Naive thymus-derived CD8-positive, alpha-beta T cell (primary cell): ENCODE data around the gene TAF4. TPM values are rescaled to one million over a fixed set of nuclear protein-coding genes. Genes with fewer than 3 reads are reported as not detected.

Source experiments
- ATAC-seq, 2 donors: fragments of 150-1000 bp; cut with Tn5 transposase in 1 of 2; sonication (Bioruptor Pico), chemical (Tn5 transposase) in 1 of 2; 1 replicate in 1 of 2; 2 replicates in 1 of 2; pipeline ENCODE4 v1.10.0; 2021; ENCODE audit warnings: mild to moderate bottlenecking in 2 of 2, moderate library complexity in 2 of 2
- POLR2A ChIA-PET: fragments of 350-600 bp; sonication (Branson Sonifier 250); formaldehyde crosslinking; loops from one replicate; lab custom pipeline; 2021; ENCODE audit warnings: antibody characterized with exemption; lab: Charles Lee
- DNase-seq, 10 donors: peaks; one replicate each; pipeline versions ENCODE4 v3.0.0 to v3.0.0-alpha.2; 2020 to 2022
- H3K27ac Mint-ChIP-seq, 10 donors: one replicate each; pipeline ENCODE4 v1.8.0; 2020 to 2022; ENCODE audit warnings: mild to moderate bottlenecking in 10 of 10, mixed read lengths in 10 of 10, moderate library complexity in 4 of 10, inconsistent platforms in 1 of 10
- H3K27me3 Mint-ChIP-seq, 5 donors: one replicate each; pipeline ENCODE4 v1.8.0; 2021 to 2022; ENCODE audit warnings: mixed read lengths in 5 of 5
- H3K36me3 Mint-ChIP-seq, 3 donors: one replicate each; pipeline ENCODE4 v1.8.0; 2020 to 2022; ENCODE audit warnings: mixed read lengths in 3 of 3, mild to moderate bottlenecking in 2 of 3, inconsistent platforms in 1 of 3
- H3K4me1 Mint-ChIP-seq, 4 donors: one replicate each; pipeline ENCODE4 v1.8.0; 2021 to 2022; ENCODE audit warnings: mixed read lengths in 4 of 4
- H3K4me3 Mint-ChIP-seq, 10 donors: one replicate each; pipeline ENCODE4 v1.8.0; 2020 to 2022; ENCODE audit warnings: mild to moderate bottlenecking in 10 of 10, mixed read lengths in 10 of 10, moderate library complexity in 6 of 10, inconsistent platforms in 1 of 10
- H3K9me3 Mint-ChIP-seq, 9 donors: one replicate each; pipeline ENCODE4 v1.8.0; 2020 to 2022; ENCODE audit warnings: mixed read lengths in 9 of 9, mild to moderate bottlenecking in 3 of 9, inconsistent platforms in 1 of 9, moderate library complexity in 1 of 9
- polyA plus RNA-seq, 3 donors: library from polyadenylated mRNA; unstranded; fragments of 300-500 nt; fragmentation: Illumina TruSeq; gene quantifications; one replicate each; pipeline ENCODE4 v1.2.3, GENCODE V29; 2021
- total RNA-seq, 8 experiments: library from RNA in 2 of 8; stranded (reverse) in 2 of 8; gene quantifications; one replicate each; pipeline ENCODE4 v1.2.3 and lab custom pipeline; 2021 to 2026

TAF4 gene
- total and polyA plus RNA-seq, 5 experiments from 2014 or later: 0.31 to 41.5 (median 1.6) TPM

DNA sequence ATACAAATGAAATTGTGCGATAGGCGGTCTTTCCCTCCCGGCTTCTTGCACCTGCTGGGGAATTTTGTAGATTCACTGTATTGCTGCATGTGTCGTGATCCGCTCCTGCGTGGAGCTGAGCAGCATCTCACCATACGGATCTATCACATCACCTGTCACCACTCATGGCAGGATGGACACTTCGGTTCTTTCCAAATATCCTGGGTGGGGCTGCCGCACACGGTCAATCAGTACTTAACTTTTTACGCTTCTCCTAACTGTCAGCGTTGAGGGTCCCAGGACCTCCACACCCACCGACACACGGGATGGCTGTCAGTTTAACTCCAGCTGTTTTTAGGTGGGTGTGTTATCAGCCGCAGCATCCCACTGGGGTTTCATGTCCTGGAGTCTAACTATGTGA lies 19.2 kb downstream of the TAF4 start:
- H3K27ac Mint-ChIP-seq: peak overlapping the region in 1 of 10 donors; percentile 17
- ATAC-seq: no peak
- H3K36me3 Mint-ChIP-seq: peaks cover 0 to 5% (median 0%) of the 10 kb centered on the region in 3 donors
- H3K27me3 Mint-ChIP-seq: no peaks in the 10 kb centered on the region
- no peak overlapping the region for H3K4me3 Mint-ChIP-seq
- H3K9me3 Mint-ChIP-seq: no peaks in the 10 kb centered on the region
- H3K4me1 Mint-ChIP-seq: peaks cover 41 to 74% (median 60%) of the 10 kb centered on the region in 4 donors
- DNase-seq: peak in 1 of 10 donors; percentile 13
- POLR2A ChIA-PET: no interaction called here

DNA sequence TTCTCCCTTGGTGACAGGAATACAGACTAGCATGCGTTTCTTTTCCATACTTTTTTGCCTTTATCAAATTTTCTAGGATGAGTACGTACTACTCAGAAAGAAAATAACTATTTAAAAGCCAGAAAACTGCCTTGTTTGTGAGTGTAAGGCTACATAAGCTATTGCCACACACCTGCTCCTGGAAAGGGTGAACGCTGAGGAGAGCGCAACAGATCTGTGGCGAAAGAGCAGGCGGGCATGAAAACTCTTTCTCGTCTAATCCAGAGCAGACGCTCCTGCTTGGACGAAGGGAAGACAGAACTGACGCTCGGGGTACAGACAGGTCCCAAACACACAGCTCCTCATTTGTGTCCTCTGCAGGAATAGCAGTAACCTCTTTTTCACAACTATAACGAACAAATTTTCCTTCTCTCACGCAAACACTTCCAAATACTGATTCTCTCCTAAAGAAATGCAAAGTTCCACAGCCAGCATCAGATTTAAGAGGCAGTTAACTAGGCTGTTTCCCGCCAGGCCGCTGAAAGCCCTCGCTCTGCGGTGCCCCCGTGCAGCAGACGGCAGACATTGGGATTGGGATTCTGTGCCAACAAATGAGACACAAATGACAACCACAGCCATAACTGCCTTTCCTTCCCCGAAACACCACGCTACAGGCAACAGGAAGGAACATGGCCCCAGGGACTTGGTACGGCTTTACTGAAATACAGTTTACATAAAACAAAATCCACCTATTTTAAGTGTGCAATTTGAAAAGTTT lies 20.0 kb downstream of the TAF4 start:
- DNase-seq (peak in 1 of 10 donors; percentile 11), ATAC-seq (no peak)
- Mint-ChIP-seq H3K9me3 (no peaks in the 10 kb centered on the region), H3K27ac (peak overlapping the region in 2 of 10 donors; percentile 6 to 55), H3K36me3 (peaks cover 0 to 5% (median 0%) of the 10 kb centered on the region in 3 donors), H3K4me3 (no peak overlapping the region), H3K27me3 (no peaks in the 10 kb centered on the region), H3K4me1 (peaks cover 39 to 70% (median 57%) of the 10 kb centered on the region in 4 donors)
- POLR2A ChIA-PET: no interaction called here

DNA sequence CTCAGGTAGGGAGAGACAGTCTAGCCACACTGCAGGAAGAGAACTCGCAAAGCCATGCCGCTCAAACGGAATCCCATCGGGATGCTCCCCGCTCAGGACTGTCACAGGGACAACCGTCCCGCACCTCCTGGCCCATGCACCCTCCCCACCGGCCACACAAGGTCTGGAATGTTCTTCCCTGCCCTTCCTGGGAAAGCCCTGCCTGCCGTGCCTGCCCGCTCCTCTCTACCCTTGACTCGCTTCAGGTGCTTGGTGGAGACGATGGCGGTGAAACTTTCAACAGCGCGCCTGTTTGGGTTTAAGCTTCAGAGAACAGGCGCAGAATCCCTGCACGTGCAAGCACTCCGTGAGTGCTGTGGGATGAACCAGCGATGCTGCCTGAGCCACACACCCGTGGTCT lies 20.6 kb downstream of the TAF4 start:
- H3K27ac Mint-ChIP-seq: peak overlapping the region in 4 of 10 donors; percentile 1 to 84 (median 47)
- H3K9me3 Mint-ChIP-seq: no peaks in the 10 kb centered on the region
- POLR2A ChIA-PET: no interaction called here
- H3K27me3 Mint-ChIP-seq: no peaks in the 10 kb centered on the region
- peaks cover 36 to 70% (median 57%) of the 10 kb centered on the region in 4 donors for H3K4me1 Mint-ChIP-seq
- peaks cover 0 to 5% (median 0%) of the 10 kb centered on the region in 3 donors for H3K36me3 Mint-ChIP-seq
- DNase-seq (peak in 1 of 10 donors; percentile 10), ATAC-seq (no peak)
- no peak overlapping the region for H3K4me3 Mint-ChIP-seq

DNA sequence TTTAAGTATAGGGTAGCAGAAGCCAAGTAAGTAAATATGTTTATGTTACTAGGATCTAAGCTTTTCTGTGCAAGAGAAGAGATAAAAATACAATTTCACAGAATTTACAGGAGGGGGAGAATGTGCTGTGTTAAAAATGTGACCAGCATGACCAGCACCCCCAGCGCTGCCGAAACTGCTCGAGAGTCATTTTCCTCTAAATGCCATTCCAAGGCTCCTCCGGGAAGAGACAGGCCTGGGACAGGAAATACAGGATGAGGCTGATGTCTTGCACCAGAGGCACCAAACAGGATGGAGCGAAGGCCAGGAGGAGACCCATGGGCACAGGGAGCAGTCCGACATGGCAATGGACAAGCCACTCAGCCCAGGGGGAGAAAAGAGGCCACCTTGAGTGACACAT lies 21.1 kb downstream of the TAF4 start:
- peak in 1 of 10 donors; percentile 4 for DNase-seq
- Mint-ChIP-seq H3K27me3 (no peaks in the 10 kb centered on the region), H3K4me3 (no peak overlapping the region), H3K36me3 (peaks cover 0 to 5% (median 0%) of the 10 kb centered on the region in 3 donors), H3K27ac (peak overlapping the region in 6 of 10 donors; percentile 1 to 84 (median 20)), H3K4me1 (peaks cover 41 to 70% (median 59%) of the 10 kb centered on the region in 4 donors), H3K9me3 (no peaks in the 10 kb centered on the region)
- no peak for ATAC-seq
- POLR2A ChIA-PET: no interaction called here

DNA sequence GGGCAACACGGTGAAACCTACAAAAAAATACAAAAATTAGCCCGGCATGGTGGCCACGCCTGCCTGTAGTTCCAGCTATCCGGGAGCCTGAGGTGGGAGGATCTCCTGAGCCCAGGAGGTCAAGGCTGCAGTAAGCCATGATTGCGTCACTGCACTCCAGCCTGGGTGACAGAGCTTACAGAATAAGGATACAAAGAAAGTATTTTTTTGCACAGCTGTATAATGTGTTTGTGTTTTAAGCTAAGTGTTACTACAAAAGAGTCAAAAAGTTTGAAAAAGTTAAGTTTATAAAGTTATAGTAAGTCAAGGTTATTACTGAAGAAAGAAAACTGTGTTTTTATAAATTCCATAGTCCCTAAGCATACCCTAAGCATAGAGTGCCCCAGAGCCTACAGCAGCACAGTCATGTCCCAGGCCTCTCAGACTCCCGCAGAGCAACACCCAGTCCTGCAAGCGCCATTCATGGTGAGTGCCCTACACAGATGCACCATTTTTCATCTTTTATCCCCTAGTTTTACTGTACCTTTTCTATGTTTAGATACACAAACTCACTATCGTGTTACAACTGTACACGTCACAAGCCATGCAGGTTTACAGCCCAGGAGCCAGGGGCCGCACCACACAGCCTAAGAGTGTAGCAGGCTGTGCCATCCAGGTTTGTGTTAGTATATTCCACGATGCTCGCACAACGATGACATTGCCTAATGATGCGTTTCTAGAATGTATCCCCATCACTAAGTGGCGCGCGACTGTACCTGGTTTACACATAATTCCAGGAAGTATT lies 22.4 kb downstream of the TAF4 start:
- Mint-ChIP-seq H3K9me3 (no peaks in the 10 kb centered on the region), H3K36me3 (peaks cover 0 to 5% (median 0%) of the 10 kb centered on the region in 3 donors), H3K27me3 (no peaks in the 10 kb centered on the region), H3K27ac (peak overlapping the region in 6 of 10 donors; percentile 6 to 74 (median 58)), H3K4me3 (no peak overlapping the region), H3K4me1 (peaks cover 43 to 67% (median 58%) of the 10 kb centered on the region in 4 donors)
- no peak for ATAC-seq
- peak in 1 of 10 donors; percentile 30 for DNase-seq
- POLR2A ChIA-PET: no interaction called here

DNA sequence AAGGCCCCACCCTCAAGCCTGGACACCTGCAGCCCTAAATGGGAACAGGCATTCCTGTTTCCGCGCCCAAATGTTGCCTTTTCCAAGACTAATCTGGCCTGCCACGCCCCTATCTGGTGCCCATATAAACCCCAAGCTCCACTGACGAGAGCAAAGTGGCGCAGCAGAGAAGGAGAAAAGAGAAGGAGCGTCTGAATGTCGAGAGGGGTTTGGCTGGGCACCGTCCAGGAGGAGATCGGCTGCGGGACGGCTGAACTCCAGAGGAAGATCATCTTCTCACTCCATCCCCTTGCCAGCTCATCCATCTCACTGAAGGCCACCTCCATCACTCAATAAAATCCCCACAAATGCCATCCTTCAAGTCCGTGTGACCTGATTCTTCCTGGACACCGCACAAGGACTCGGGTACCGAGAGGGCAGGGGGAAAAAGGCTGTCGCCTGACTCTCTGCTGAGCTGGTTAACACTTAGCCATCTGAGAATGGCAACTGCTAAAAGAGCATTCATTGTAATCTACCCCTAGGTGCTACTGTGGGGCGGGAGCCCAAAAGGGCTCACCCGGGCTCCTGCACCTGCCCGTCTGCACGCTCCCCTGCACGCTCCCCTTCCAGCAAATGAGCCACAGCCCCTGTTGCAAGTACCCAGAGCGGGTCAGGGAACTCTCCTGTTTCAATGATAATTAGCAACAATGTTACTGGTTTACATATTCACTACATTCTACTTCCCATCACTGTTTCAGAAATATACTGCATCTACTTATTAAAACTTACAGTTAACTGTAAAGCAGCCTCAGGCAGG lies 23.5 kb downstream of the TAF4 start:
- peaks cover 38 to 67% (median 55%) of the 10 kb centered on the region in 4 donors for H3K4me1 Mint-ChIP-seq
- H3K27me3 Mint-ChIP-seq: no peaks in the 10 kb centered on the region
- POLR2A ChIA-PET: no interaction called here
- peaks cover 0 to 3% (median 0%) of the 10 kb centered on the region in 9 donors for H3K9me3 Mint-ChIP-seq
- H3K4me3 Mint-ChIP-seq: no peak overlapping the region
- peak overlapping the region in 2 of 10 donors; percentile 17 to 79 for H3K27ac Mint-ChIP-seq
- ATAC-seq (no peak), DNase-seq (peak in 1 of 10 donors; percentile 8)
- peaks cover 0 to 5% (median 5%) of the 10 kb centered on the region in 3 donors for H3K36me3 Mint-ChIP-seq

DNA sequence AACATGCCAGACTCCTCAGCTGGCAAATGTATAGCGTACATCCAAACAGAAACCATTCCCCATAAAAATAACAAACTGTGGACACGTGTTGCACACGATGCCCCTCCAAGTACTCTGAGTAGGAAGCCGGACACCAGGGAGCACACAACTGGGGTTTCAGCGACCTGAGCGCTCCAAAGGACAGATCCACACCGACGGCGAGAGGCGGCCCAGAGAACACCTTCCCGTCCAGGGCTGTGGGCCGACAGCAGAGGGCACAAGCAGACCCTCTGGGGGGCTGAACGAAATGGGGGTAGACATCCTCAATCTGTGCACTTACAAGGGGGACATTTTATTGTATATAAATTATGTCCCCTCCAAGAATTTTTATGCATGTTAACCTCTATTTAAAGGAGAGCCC lies 24.7 kb downstream of the TAF4 start:
- Mint-ChIP-seq H3K4me1 (peaks cover 34 to 63% (median 57%) of the 10 kb centered on the region in 4 donors), H3K9me3 (peaks cover 0 to 3% (median 0%) of the 10 kb centered on the region in 9 donors), H3K27ac (peak overlapping the region in 2 of 10 donors; percentile 1 to 31), H3K27me3 (no peaks in the 10 kb centered on the region), H3K36me3 (peaks cover 0 to 7% (median 5%) of the 10 kb centered on the region in 3 donors), H3K4me3 (no peak overlapping the region)
- POLR2A ChIA-PET: no interaction called here
- no peak for DNase-seq
- no peak for ATAC-seq

DNA sequence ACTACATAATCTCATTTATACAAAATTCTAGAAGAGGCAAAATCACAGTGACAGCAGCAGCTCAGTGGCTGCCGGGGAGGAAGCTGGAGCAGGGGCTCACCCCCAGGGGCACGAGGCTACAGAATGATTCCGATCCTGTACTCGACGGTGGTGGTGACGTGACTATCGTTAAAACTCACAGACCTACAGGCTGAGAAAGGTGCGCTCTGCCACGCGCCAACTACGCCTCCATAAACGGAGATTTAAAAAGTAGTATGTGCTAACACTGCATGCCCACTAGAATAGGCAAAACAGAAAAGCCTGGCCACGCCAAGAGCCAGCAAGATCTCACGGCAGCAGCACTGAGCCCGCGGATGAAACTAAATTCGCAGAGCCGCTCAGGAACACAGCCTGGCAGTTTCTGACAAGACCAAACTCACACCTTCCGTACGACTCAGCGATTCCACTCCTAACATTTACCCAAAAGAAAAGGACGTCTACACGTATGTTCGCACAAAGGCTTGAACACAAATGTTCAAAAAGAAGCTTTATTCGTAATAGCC lies 25.2 kb downstream of the TAF4 start:
- Mint-ChIP-seq H3K27ac (peak overlapping the region in 3 of 10 donors; percentile 1 to 36 (median 10)), H3K4me3 (no peak overlapping the region), H3K4me1 (peaks cover 34 to 60% (median 55%) of the 10 kb centered on the region in 4 donors), H3K27me3 (no peaks in the 10 kb centered on the region), H3K9me3 (peaks cover 0 to 3% (median 0%) of the 10 kb centered on the region in 9 donors), H3K36me3 (peaks cover 0 to 7% (median 5%) of the 10 kb centered on the region in 3 donors)
- POLR2A ChIA-PET: no interaction called here
- DNase-seq: no peak
- no peak for ATAC-seq

DNA sequence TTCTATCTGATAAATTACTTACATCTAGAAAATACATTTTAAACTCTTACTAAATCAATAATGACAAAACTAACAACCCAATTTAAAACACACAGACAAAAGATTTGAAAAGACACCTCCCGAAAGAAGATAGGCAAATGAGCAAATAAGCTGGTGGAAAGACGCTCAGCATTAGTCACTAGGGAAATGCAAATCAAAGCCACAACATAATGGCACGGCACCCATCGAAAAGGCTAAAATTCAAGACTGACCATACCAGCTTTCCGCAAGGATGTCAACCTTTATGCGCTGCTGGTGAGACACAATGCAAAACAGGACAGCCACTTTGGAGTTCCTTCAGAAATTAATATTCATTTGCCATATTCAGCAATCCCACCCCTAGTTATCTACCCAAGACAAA lies 25.9 kb downstream of the TAF4 start:
- Mint-ChIP-seq H3K4me3 (no peak overlapping the region), H3K36me3 (peaks cover 0 to 7% (median 5%) of the 10 kb centered on the region in 3 donors), H3K4me1 (peaks cover 39 to 59% (median 55%) of the 10 kb centered on the region in 4 donors), H3K27ac (peak overlapping the region in 2 of 10 donors; percentile 10 to 24), H3K27me3 (no peaks in the 10 kb centered on the region), H3K9me3 (peaks cover 0 to 3% (median 0%) of the 10 kb centered on the region in 9 donors)
- POLR2A ChIA-PET: no interaction called here
- DNase-seq (no peak), ATAC-seq (no peak)

DNA sequence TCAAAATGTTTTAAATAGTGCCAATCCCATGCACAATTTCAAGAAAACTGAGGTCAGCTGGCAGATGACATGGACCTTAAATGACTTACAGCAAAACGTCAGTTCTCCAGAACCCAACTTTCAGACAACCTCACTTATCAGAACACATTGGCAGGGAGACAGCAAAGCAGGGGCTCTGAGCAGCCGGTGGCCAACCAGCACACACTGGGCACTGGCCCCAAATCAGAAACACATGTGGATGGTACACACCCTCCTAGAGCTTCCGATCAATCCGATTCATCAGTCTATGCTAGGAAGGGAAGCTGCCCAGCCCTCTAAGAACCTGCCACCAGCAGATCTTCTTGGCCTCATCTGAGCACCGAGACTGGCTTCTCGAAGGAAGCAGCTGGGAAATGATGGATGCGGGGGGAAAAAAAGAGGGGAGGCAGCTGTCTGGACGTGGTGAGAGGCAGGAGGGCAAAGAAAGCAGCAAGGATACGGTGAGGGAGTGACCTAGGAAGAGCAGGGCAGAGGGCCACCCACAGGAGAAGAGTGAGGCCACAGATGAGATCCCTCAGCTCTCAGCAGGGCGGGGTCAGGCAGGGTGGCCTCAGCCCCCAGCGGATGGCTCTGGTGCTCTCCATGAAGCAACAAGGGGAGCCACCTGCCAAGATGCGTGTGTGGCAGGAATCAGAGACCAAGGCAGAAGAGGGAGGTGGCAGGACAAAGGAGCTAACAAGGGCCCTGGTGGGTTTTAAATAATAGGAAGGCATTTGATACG lies 32.9 kb downstream of the TAF4 start:
- peaks cover 0 to 7% (median 0%) of the 10 kb centered on the region in 3 donors for H3K36me3 Mint-ChIP-seq
- no peak for ATAC-seq
- H3K4me3 Mint-ChIP-seq: peak overlapping the region in 7 of 10 donors; percentile 16 to 73 (median 57)
- POLR2A ChIA-PET: interaction anchor here (0.6 to 5.4 kb wide), 6 partner anchors 31 to 172 kb away, joined by 3 to 53 read pairs (median 4); partner anchors contain the start of genes LSM14B, PSMA7 and TAF4
- peaks cover 0 to 3% (median 0%) of the 10 kb centered on the region in 9 donors for H3K9me3 Mint-ChIP-seq
- H3K27me3 Mint-ChIP-seq: no peaks in the 10 kb centered on the region
- DNase-seq: no peak
- H3K4me1 Mint-ChIP-seq: peaks cover 37 to 67% (median 60%) of the 10 kb centered on the region in 4 donors
- H3K27ac Mint-ChIP-seq: peak overlapping the region; percentile 86 to 99 (median 93)

DNA sequence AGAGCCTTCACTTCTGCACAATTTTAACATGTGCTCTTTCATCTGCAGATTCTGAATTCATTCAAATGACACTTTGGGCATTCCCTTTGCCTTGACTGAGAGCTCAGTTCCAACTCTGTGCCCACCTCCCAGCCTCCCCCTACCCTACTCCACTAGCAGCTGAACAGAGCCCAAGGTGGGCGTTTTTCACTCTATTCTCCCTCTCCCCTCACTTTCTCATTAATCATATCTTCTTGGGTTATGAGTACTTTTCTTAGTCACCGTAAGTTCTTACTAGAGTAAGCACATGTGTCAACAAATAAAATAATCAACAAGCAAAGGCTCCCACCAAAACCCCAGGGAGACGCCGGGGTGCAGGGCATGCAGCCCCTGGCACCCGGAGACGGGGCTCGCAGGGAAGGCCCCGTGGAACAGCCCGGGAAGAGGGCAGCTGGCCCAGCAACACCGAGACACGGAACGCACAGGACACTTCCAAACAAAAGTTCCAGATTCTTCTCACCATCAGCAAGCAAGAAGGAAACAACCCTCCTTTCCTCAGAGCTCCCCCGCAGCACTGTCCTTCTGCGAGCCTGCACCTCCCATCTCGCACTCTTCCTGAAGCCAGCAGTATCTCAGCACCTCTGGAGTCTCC lies 34.1 kb downstream of the TAF4 start:
- H3K27ac Mint-ChIP-seq: peak overlapping the region; percentile 86 to 99 (median 93)
- no peaks in the 10 kb centered on the region for H3K27me3 Mint-ChIP-seq
- POLR2A ChIA-PET: interaction anchor here (0.7 to 5.4 kb wide), 7 partner anchors 20 to 151 kb away, joined by 3 to 53 read pairs (median 4); partner anchors contain the start of genes LSM14B, MTG2 and TAF4
- peak overlapping the region in 9 of 10 donors; percentile 17 to 73 (median 61) for H3K4me3 Mint-ChIP-seq
- peaks cover 38 to 70% (median 60%) of the 10 kb centered on the region in 4 donors for H3K4me1 Mint-ChIP-seq
- H3K36me3 Mint-ChIP-seq: peaks cover 0 to 3% (median 0%) of the 10 kb centered on the region in 3 donors
- H3K9me3 Mint-ChIP-seq: peaks cover 0 to 2% (median 0%) of the 10 kb centered on the region in 9 donors
- DNase-seq (no peak), ATAC-seq (no peak)
